GM12878 (cell line): Measurements from ENCODE around the gene ARMC10. TPM values are rescaled to one million over a fixed set of nuclear protein-coding genes. Genes with fewer than 3 reads are reported as not detected.

Source experiments
- ATAC-seq: fragments of 200-7000 bp; cut with Tn5 transposase; 3 replicates; pipeline ENCODE4 v1.9.1; 2020; ENCODE audit warnings: mild to moderate bottlenecking, moderate library complexity
- BruUV-seq: library from RNA; stranded (reverse); fragments of 400-500 nt; replicated peaks from 2 replicates; lab custom pipeline; 2021; lab: Mats Ljungman, UMichigan
- CTCF ChIA-PET: fragments of 300-600 bp; sonication (Branson Sonifier 250); formaldehyde crosslinking; extraction: SDS; loops from one replicate; lab custom pipeline; 2021; ENCODE audit warnings: inconsistent platforms; lab: Yijun Ruan, JAX
- POLR2A ChIA-PET: fragments of 350-600 bp; formaldehyde crosslinking; extraction: SDS; loops from one replicate; lab custom pipeline; 2021; ENCODE audit warnings: inconsistent platforms; lab: Charles Lee
- RAD21 ChIA-PET: fragments of 300-600 bp; sonication (Branson Sonifier 250); formaldehyde crosslinking; loops from one replicate; lab custom pipeline; 2023; ENCODE audit warnings: antibody characterized with exemption; ENCODE audit not compliant: unreplicated experiment; lab: Charles Lee
- SMC1A ChIA-PET: fragments of 300-600 bp; sonication (Branson Sonifier 250); formaldehyde crosslinking; loops from one replicate; lab custom pipeline; 2023; ENCODE audit not compliant: unreplicated experiment, uncharacterized antibody; lab: Charles Lee
- DNase-seq: peaks from one replicate; pipeline ENCODE4 v3.0.0-alpha.2; 2011; ENCODE audit warnings: low read depth, low spot score
- FAIRE-seq: peaks from 3 replicates; lab custom pipeline; 2011; peaks lifted over from hg19 to GRCh38; lab: Jason Lieb, UNC
- H2AFZ ChIP-seq: 2 replicates; pipeline ENCODE4 v1.6.0; 2011; ENCODE audit warnings: low read depth, low read length, control low read depth; ENCODE audit not compliant: control insufficient read depth
- H3K27ac ChIP-seq: 2 replicates; pipeline ENCODE4 v1.5.1; 2011; ENCODE audit warnings: control low read depth; ENCODE audit not compliant: control insufficient read depth, insufficient read depth
- H3K27me3 ChIP-seq, 2 experiments: replicated peaks in 1 of 2; 2 replicates each; pipeline versions ENCODE4 v1.6.0 to v1.6.1; 2011; ENCODE audit warnings: low read length in 1 of 2; ENCODE audit not compliant: control insufficient read depth in 2 of 2, insufficient read depth in 2 of 2
- H3K36me3 ChIP-seq, 2 experiments: 2 replicates each; pipeline ENCODE4 v1.5.1; 2011; ENCODE audit warnings: low read length in 1 of 2; ENCODE audit not compliant: control insufficient read depth in 2 of 2, insufficient read depth in 2 of 2
- H3K4me1 ChIP-seq: 2 replicates; pipeline ENCODE4 v1.6.1; 2011; ENCODE audit warnings: mild to moderate bottlenecking, low read length, moderate library complexity, mixed read lengths; ENCODE audit not compliant: control insufficient read depth, insufficient read depth
- H3K4me2 ChIP-seq: 2 replicates; pipeline ENCODE4 v1.6.0; 2011; ENCODE audit warnings: control low read depth; ENCODE audit not compliant: control insufficient read depth, insufficient read depth
- H3K4me3 ChIP-seq: fragments of 200-600 bp; sonication (generic); 2 replicates; pipeline ENCODE4 v1.5.1; 2016
- H3K79me2 ChIP-seq: 2 replicates; pipeline ENCODE4 v1.6.0; 2011; ENCODE audit warnings: low read length; ENCODE audit not compliant: control insufficient read depth, insufficient read depth
- H3K9ac ChIP-seq: 2 replicates; pipeline ENCODE4 v1.8.0; 2011; ENCODE audit warnings: low read length, control low read depth, mixed read lengths; ENCODE audit not compliant: control insufficient read depth, insufficient read depth
- H3K9me3 ChIP-seq: replicated peaks from 3 replicates; pipeline ENCODE4 v1.5.1; 2011; ENCODE audit warnings: mild to moderate bottlenecking, low read length; ENCODE audit not compliant: control insufficient read depth, insufficient read depth
- H4K20me1 ChIP-seq: 2 replicates; pipeline ENCODE4 v1.6.0; 2011; ENCODE audit not compliant: control insufficient read depth, insufficient read depth
- BRCA1 ChIP-seq: IDR thresholded peaks from 2 replicates; pipeline ENCODE4 v1.6.1; 2011; ENCODE audit warnings: low read depth, low read length, improper control_type of control experiment
- EZH2 ChIP-seq: IDR thresholded peaks from 2 replicates; pipeline ENCODE4 v1.6.1; 2012; ENCODE audit warnings: low read depth, mild to moderate bottlenecking, control low read depth, inconsistent platforms, low read length, borderline replicate concordance; ENCODE audit not compliant: control insufficient read depth
- GABPA ChIP-seq: IDR thresholded peaks from 2 replicates; pipeline ENCODE4 v1.6.1; 2014; ENCODE audit warnings: antibody characterized with exemption, low read depth, mild to moderate bottlenecking, inconsistent platforms
- SIX5 ChIP-seq: IDR thresholded peaks from 2 replicates; pipeline ENCODE4 v1.6.1; 2011; ENCODE audit warnings: mild to moderate bottlenecking, low read depth, low read length, moderate library complexity; ENCODE audit not compliant: severe bottlenecking
- SPI1 ChIP-seq: IDR thresholded peaks from 2 replicates; pipeline ENCODE4 v1.6.1; 2011; ENCODE audit warnings: low read depth, mild to moderate bottlenecking, low read length, moderate library complexity, borderline replicate concordance; ENCODE audit not compliant: insufficient read depth
- SREBF1 ChIP-seq: IDR thresholded peaks from 2 replicates; pipeline ENCODE4 v1.6.1; 2012; ENCODE audit warnings: mild to moderate bottlenecking, low read length
- SUZ12 ChIP-seq: fragments of 200-600 bp; sonication (generic); IDR thresholded peaks from one replicate; pipeline ENCODE4 v1.6.1; 2018; ENCODE audit warnings: antibody characterized with exemption, mild to moderate bottlenecking; ENCODE audit not compliant: unreplicated experiment
- WGBS: methylation state at CpG from one replicate; pipeline ENCODE4 v1.1.6; 2016; ENCODE audit warnings: low lambda C conversion rate; ENCODE audit not compliant: insufficient replicate concordance, insufficient coverage; ENCODE audit errors: missing lambda C conversion rate; 5-methylcytosine and 5-hydroxymethylcytosine counted together
- in situ Hi-C: fragments of 300-500 bp; cut with MboI; formaldehyde crosslinking; loops from 9 replicates; pipeline ENCODE4 v1.14.3; 2018; ENCODE audit warnings: mixed read lengths
- intact Hi-C: fragments of 100-400 bp; cut with micrococcal nuclease; formaldehyde crosslinking; loops from one replicate; pipeline ENCODE4 v1.14.2; 2022; ENCODE audit not compliant: unreplicated experiment
- polyA plus RNA-seq, 11 experiments: library from polyadenylated mRNA; depleted of rRNA in 4 of 11; unstranded in 6 of 11; stranded (reverse) in 5 of 11; fragments of >200 nt; fragmentation: Nextera tagmentation in 4 of 11; fragmentation: Illumina TruSeq in 1 of 11; extraction: Ambion mirVana in 4 of 11; extraction: Trizol in 1 of 11; gene quantifications; 1 replicate in 1 of 11; 2 replicates in 10 of 11; pipeline versions ENCODE4 v1.2.1 to v1.2.3, GENCODE V29; 2011 to 2016; ENCODE audit warnings: inconsistent platforms in 2 of 11, missing spikeins in 2 of 11, low read depth in 1 of 11
- total RNA-seq, 4 experiments: library from RNA; depleted of rRNA in 3 of 4; stranded (reverse); fragments of >200 nt in 3 of 4; fragmentation: Illumina TruSeq in 1 of 4; extraction: Trizol in 1 of 4; gene quantifications; 2 replicates each; pipeline versions ENCODE4 v1.2.1 to v1.2.3, GENCODE V29; 2013 to 2021
- TF ChIP-seq, protein P1 (sequence below): fragments of 450-650 bp; IDR thresholded peaks from 2 replicates; pipeline ENCODE4 v1.6.1; 2017; ENCODE audit warnings: mild to moderate bottlenecking, low read depth, inconsistent platforms; ENCODE audit not compliant: poor library complexity, severe bottlenecking
- TF ChIP-seq, protein P2 (sequence below): fragments of 150-350 bp; IDR thresholded peaks from 2 replicates; pipeline ENCODE4 v1.6.1; 2014; ENCODE audit warnings: mild to moderate bottlenecking, low read depth, low read length

Gene ARMC10
- total and polyA plus RNA-seq, 10 of the 15 experiments (the other 5 are each of a cell fraction or from before 2014, with no cell fraction given): 7.0 to 38.2 (median 24.1) TPM

GRCh38 chr7:103130901-103131624 is 56.1 kb downstream of the ARMC10 start:
- ChIA-PET SMC1A (interaction anchor here (1.9 kb wide), 1 partner anchor 13 kb away, joined by 7 read pairs; no protein-coding TSS in a partner anchor), RAD21 (interaction anchor here (0.8 to 1.0 kb wide), 2 partner anchors 56 to 149 kb away, joined by 5 to 6 read pairs; partner anchors contain the start of genes ARMC10 and FBXL13), CTCF (interaction anchor here (1.5 kb wide), 1 partner anchor 12 kb away, joined by 5 read pairs; no protein-coding TSS in a partner anchor), POLR2A (interaction anchor here (0.8 kb wide), 1 partner anchor 19 kb away, joined by 5 read pairs; no protein-coding TSS in a partner anchor)
- no peaks in the 10 kb centered on the region; the same call in 1 of the 2 replicates for H3K79me2 ChIP-seq
- no peaks in the 10 kb centered on the region for H4K20me1 ChIP-seq
- H3K9me3 ChIP-seq: no peaks in the 10 kb centered on the region
- intact Hi-C loops: no loop called here
- H3K4me2 ChIP-seq: no peak overlapping the region
- no peak overlapping the region for H3K9ac ChIP-seq
- H3K4me1 ChIP-seq: no peaks in the 10 kb centered on the region
- in situ Hi-C loops: no loop called here
- no peak overlapping the region for H2AFZ ChIP-seq
- ATAC-seq (no peak), FAIRE-seq (no peak), DNase-seq (no peak)
- no TSS peak for BruUV-seq
- H3K27me3 ChIP-seq: no peaks in the 10 kb centered on the region
- H3K4me3 ChIP-seq: no peak overlapping the region
- 72% methylated on average over 6 of the region's 9 CpGs for WGBS
- TF ChIP-seq SIX5 (no peak), BRCA1 (no peak), EZH2 (no peak), SUZ12 (no peak), SPI1 (no peak), GABPA (no peak), SREBF1 (no peak)
- TF ChIP-seq, protein P1, sequence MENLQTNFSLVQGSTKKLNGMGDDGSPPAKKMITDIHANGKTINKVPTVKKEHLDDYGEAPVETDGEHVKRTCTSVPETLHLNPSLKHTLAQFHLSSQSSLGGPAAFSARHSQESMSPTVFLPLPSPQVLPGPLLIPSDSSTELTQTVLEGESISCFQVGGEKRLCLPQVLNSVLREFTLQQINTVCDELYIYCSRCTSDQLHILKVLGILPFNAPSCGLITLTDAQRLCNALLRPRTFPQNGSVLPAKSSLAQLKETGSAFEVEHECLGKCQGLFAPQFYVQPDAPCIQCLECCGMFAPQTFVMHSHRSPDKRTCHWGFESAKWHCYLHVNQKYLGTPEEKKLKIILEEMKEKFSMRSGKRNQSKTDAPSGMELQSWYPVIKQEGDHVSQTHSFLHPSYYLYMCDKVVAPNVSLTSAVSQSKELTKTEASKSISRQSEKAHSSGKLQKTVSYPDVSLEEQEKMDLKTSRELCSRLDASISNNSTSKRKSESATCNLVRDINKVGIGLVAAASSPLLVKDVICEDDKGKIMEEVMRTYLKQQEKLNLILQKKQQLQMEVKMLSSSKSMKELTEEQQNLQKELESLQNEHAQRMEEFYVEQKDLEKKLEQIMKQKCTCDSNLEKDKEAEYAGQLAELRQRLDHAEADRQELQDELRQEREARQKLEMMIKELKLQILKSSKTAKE: no peak
- TF ChIP-seq, protein P2, sequence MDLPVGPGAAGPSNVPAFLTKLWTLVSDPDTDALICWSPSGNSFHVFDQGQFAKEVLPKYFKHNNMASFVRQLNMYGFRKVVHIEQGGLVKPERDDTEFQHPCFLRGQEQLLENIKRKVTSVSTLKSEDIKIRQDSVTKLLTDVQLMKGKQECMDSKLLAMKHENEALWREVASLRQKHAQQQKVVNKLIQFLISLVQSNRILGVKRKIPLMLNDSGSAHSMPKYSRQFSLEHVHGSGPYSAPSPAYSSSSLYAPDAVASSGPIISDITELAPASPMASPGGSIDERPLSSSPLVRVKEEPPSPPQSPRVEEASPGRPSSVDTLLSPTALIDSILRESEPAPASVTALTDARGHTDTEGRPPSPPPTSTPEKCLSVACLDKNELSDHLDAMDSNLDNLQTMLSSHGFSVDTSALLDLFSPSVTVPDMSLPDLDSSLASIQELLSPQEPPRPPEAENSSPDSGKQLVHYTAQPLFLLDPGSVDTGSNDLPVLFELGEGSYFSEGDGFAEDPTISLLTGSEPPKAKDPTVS: no peak
- H3K27ac ChIP-seq: no peak overlapping the region
- H3K36me3 ChIP-seq: peaks cover 0 to 1% of the 10 kb centered on the region in 2 experiments; a peak in 1 of 4 replicates
